ENCODE measurements around the gene MAPK8. TPM values are rescaled to one million over a fixed set of nuclear protein-coding genes. Genes with fewer than 3 reads are reported as not detected.

MAPK8 gene
- total RNA-seq, 2 experiments from 2014 or later: 29.1 to 40.5 TPM

- no peak for TF ChIP-seq CTCF (conservative IDR thresholded peaks at IDR 0.05; ENCODE audit: low read length)
- no peak for TF ChIP-seq EZH2phosphoT487 (IDR thresholded peaks at IDR 0.05; ENCODE audit: borderline replicate concordance, low read depth, low read length)
- Histone ChIP-seq H3K36me3 (ENCODE audit: insufficient read depth, low read length) (no peaks in the 10 kb centered on the region), H3K9me3 (ENCODE audit: low read length) (no peaks in the 10 kb centered on the region), H3K4me2 (ENCODE audit: low read length) (no peak overlapping the region), H2AFZ (ENCODE audit: low read length) (no peak overlapping the region), H3K4me1 (ENCODE audit: insufficient read depth, low read length, poor library complexity, severe bottlenecking) (no peaks in the 10 kb centered on the region), H3K27ac (ENCODE audit: low read depth, low read length, poor library complexity, severe bottlenecking) (no peak overlapping the region), H4K20me1 (ENCODE audit: insufficient read depth, low read length) (no peaks in the 10 kb centered on the region), H3K79me2 (ENCODE audit: insufficient read depth, low read depth, low read length) (no peaks in the 10 kb centered on the region), H3K9me2 (ENCODE audit: insufficient read depth, low read length) (no peaks in the 10 kb centered on the region), H3K4me3 (ENCODE audit: low read depth, low read length, poor library complexity, severe bottlenecking) (no peak overlapping the region)
- POLR2A ChIA-PET: no interaction called here
- no TSS peak for BruUV-seq (replicated peaks)
- intact Hi-C loops (cut with micrococcal nuclease; ENCODE audit: unreplicated experiment): no loop called here
- CTCF ChIA-PET (ENCODE audit: unreplicated experiment): no interaction called here
- DNase-seq (ENCODE audit: low spot score): no peak
These were observed 157.8 kb downstream of the MAPK8 start for GRCh38 chr10:48464121-48464870.

- Histone ChIP-seq H3K4me1 (ENCODE audit: insufficient read depth, low read length, poor library complexity, severe bottlenecking) (no peaks in the 10 kb centered on the region), H3K9me3 (ENCODE audit: low read length) (no peaks in the 10 kb centered on the region), H3K36me3 (ENCODE audit: insufficient read depth, low read length) (no peaks in the 10 kb centered on the region), H3K27ac (ENCODE audit: low read depth, low read length, poor library complexity, severe bottlenecking) (no peak overlapping the region), H2AFZ (ENCODE audit: low read length) (no peak overlapping the region), H3K9me2 (ENCODE audit: insufficient read depth, low read length) (no peaks in the 10 kb centered on the region), H3K4me2 (ENCODE audit: low read length) (no peak overlapping the region), H3K4me3 (ENCODE audit: low read depth, low read length, poor library complexity, severe bottlenecking) (no peak overlapping the region), H4K20me1 (ENCODE audit: insufficient read depth, low read length) (no peaks in the 10 kb centered on the region), H3K79me2 (ENCODE audit: insufficient read depth, low read depth, low read length) (no peaks in the 10 kb centered on the region)
- DNase-seq (ENCODE audit: low spot score): no peak
- ChIA-PET CTCF (ENCODE audit: unreplicated experiment) (no interaction called here), POLR2A (no interaction called here)
- BruUV-seq (replicated peaks): no TSS peak
- intact Hi-C loops (cut with micrococcal nuclease; ENCODE audit: unreplicated experiment): no loop called here
- TF ChIP-seq EZH2phosphoT487 (IDR thresholded peaks at IDR 0.05; ENCODE audit: borderline replicate concordance, low read depth, low read length) (no peak), CTCF (conservative IDR thresholded peaks at IDR 0.05; ENCODE audit: low read length) (no peak)
These were observed 158.6 kb downstream of the MAPK8 start for GRCh38 chr10:48464871-48465736.

Data from OCI-LY7 (cell line).